HG02840 (cell line): ENCODE measurements around the gene HCN2.
"Not testable (repeated sequence)": the region's sequence is repeated elsewhere in the genome, so short reads cannot be mapped to it uniquely, and the experiment has no call there.

Experiments used
- ATAC-seq: cut with Tn5 transposase; IDR thresholded peaks from one replicate; pipeline ENCODE4 v1.9.1; 2021; ENCODE audit warnings: mild to moderate bottlenecking, moderate library complexity, moderate number of reproducible peaks; ENCODE audit not compliant: unreplicated experiment, low FRiP score

Gene HCN2

DNA sequence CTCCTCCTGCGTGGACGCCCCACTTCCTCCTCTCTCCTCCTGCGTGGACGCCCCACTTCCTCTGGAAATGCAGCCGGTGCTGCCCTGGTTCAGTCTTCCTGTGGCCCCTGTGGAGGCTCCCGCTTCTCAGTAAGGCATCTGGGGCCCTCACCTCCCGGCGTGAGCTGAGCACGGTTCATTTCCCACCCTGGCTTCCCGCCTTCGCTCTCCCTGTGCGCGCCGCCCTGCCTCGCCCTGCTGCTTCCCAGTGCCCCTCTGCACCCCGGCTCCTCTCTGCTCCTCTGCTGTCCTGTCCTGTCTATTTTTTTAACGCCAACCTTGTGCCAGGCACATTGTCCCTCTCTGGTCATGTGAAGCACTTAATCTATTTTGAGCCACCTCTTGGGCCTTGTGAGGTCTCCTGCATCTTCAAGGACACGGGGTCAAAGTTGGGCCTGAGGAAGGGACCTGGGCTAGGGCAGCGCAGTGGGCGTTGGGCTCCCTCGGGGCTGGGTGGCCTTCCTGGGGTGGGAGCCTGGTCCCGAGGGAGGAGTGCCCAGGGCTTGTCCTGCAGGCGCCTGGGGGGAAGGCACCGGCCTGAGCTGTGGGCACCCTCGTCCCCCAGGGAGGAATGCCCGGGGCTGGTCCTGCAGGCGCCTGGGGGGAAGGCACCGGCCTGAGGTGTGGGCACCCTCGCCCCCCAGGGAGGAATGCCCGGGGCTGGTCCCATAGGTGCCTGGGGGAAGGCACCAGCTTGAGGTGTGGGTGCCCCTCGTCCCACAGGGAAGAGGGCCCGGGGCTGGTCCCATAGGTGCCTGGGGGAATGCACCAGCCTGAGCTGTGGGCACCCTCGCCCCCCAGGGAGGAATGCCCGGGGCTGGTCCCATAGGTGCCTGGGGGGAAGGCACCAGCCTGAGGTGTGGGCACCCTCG, 13.0 kb downstream of the HCN2 start:
- no peak for ATAC-seq

DNA sequence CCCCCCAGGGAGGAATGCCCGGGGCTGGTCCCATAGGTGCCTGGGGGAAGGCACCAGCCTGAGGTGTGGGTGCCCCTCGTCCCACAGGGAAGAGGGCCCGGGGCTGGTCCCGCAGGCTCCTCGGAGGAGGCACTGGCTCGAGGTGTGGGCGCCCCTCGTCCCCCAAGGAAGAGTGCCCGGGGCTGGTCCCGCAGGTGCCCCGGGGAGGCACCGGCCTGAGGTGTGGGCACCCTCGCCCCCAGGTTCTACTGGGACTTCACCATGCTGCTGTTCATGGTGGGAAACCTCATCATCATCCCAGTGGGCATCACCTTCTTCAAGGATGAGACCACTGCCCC, 13.6 kb downstream of the HCN2 start:
- ATAC-seq, result not testable (repeated sequence)

DNA sequence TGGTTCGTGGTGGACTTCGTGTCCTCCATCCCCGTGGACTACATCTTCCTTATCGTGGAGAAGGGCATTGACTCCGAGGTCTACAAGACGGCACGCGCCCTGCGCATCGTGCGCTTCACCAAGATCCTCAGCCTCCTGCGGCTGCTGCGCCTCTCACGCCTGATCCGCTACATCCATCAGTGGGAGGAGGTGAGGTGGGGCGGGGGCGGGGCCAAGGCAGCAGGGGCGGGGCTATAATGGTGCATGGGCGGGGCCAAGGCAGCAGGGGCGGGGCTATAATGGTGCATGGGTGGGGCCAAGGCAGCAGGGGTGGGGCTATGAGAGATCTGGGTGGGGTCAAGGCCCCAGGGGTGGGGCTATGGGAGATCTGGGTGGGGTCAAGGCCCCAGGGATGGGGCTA, 14.1 kb downstream of the HCN2 start:
- not testable (repeated sequence) for ATAC-seq

DNA sequence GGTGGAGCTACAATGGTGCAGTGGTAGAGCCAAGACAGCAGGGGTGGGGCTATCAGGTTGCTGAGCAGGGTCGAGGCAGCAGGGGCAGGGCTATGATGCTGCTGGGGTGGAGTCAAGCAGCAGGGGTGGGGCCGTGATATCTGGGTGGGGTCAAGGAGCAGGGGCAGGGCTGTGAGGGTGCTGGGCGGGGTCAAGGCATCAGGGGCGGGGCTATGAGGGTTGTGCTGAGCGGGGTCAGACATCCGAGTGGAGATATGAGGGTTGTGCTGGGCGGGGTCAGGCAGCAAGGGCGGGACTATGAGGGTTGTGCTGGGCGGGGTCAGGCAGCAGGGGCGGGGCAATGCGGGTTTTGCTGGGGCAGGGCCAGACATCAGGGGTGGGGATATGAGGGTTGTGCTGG, 14.7 kb downstream of the HCN2 start:
- no peak for ATAC-seq

DNA sequence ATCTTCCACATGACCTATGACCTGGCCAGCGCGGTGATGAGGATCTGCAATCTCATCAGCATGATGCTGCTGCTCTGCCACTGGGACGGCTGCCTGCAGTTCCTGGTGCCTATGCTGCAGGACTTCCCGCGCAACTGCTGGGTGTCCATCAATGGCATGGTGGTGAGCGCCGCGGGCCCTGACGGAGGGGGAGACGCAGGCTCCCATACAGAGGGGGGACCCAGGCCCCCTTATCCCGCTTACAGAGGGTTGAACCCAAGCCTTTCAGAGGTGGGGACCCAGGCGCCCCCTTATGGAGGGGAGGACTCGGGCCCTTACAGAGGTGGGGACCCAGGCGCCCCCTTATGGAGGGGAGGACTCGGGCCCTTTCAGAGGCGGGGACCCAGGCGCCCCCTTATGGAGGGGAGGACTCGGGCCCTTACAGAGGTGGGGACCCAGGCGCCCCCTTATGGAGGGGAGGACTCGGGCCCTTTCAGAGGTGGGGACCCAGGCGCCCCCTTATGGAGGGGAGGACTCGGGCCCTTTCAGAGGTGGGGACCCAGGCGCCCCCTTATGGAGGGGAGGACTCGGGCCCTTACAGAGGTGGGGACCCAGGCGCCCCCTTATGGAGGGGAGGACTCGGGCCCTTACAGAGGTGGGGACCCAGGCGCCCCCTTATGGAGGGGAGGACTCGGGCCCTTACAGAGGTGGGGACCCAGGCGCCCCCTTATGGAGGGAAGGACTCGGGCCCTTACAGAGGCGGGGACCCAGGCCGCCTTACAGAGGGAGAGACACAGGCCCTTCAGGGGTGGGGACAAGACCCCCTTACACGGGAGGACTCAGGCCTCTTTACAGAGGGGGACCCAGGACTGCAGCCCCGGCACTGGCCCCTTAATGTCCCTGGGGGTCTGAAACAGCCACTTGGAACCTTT, 15.6 kb downstream of the HCN2 start:
- ATAC-seq, result not testable (repeated sequence)

DNA sequence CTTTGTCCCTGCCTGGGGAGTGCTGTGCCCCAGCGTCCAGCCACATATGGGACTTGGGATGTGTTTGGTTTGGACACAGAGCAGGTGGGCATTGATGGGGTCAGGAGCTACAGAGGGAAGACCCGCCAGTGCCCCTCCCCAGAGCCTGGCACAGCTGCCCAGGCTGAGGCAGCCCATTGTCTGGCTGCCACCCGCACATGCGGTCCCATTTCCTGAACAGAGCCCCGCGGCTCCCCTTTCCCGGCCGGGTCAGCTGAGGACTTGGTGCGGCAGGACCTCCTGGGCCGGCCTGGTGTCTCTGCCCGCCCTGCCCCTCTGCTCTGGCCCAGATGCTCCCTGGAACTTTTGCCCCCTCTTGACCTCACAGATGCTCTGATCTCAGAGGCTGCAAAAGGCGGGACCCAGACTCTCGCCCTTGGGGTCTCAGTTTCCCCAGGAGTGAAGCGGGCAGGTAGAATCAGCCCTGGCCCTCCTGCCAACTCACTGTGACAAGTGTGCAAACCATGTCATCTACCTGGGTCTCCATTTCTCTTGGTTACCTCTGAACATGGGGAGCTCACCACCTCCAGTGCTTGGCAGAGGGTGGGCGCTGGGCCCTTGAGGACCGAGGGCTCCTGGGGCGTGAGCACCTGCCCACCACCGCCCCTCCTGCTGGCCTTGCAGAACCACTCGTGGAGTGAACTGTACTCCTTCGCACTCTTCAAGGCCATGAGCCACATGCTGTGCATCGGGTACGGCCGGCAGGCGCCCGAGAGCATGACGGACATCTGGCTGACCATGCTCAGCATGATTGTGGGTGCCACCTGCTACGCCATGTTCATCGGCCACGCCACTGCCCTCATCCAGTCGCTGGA, 17.8 kb downstream of the HCN2 start:
- ATAC-seq, result no peak

DNA sequence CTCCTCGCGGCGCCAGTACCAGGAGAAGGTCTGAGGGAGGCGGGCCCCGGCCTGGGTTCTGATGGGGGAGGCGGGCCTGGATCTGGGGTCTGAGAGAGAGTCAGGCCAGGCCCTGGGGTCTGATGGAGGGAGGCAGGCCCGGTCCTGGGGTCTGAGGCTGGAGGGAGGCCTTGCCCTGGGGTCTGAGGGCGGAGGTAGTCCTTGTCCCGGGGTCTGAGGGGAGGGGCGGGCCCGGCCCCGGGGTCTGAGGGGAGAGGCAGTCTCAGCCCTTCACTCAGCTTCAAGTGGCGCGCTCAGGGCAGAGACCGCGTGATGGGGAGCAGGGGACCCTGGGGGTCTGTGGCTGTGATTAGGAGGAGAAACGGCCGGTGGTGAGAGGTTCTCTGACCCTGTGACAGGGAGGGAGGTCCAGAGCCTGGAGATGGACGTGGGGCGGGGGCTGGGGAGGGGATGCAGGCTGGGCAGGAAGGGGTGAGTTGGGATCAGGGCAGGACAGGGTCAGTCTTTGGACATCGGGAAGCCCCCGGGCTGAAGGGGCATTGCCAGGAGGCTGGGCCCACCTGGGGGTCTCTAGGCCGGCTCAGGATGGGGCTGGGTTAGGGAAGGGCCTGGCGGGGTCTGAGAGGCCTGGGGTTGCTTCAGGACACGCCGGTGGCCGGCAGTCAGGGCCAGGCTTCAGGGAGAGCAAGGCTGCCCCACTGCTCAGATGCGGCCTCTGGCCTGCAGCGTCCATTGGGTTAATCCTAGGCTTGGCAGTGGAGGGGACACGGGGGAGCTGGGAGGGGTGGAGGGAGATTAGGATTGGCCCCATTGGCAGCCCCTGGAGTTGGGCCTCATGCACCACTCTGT, 18.7 kb downstream of the HCN2 start:
- no peak for ATAC-seq

DNA sequence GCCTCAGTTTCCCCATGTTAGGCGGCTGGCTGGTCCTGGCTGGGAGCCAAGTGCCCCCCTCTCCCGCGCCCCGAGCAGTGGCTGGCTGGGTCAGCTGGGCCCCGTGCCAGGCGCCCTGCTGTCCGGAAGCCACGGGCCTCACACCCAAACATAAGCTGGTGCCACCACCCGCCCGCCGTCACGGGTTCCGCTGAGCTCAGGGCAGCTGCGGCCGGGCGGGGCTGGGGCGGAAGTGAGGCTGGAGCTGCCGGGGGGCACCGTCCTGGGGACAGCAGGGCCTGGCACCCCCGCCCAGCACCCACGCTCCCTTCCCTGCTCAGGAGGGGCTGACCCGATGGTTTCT, 19.3 kb downstream of the HCN2 start:
- ATAC-seq, result no peak

DNA sequence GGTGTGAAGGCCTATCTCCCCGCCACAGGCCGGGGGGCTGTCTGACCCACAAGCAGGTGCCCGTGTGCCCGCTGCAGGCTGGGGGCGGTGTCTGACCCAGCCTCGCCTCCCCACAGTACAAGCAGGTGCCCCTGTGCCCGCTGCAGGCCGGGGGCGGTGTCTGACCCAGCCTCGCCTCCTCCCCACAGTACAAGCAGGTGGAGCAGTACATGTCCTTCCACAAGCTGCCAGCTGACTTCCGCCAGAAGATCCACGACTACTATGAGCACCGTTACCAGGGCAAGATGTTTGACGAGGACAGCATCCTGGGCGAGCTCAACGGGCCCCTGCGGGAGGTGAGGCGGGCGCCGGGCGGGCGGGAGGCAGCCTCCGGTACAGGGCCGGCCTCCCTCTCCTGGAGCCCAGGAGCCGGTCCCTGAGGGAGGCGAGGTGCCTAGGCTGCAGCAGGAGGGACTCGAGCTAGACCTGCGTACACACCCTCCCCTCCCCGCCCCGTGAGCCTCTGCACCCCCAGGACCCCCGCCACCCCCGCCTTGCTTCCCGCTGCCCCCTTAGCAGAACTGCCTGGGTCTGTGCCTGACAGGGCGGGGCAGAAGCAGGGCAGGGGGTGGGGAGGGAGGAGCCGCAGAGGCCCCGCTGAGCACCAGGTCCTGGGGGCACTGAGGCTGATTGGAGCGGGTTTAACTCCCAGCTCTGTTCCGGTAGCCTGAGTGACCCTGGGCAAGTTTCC, 20.6 kb downstream of the HCN2 start:
- ATAC-seq, result no peak

DNA sequence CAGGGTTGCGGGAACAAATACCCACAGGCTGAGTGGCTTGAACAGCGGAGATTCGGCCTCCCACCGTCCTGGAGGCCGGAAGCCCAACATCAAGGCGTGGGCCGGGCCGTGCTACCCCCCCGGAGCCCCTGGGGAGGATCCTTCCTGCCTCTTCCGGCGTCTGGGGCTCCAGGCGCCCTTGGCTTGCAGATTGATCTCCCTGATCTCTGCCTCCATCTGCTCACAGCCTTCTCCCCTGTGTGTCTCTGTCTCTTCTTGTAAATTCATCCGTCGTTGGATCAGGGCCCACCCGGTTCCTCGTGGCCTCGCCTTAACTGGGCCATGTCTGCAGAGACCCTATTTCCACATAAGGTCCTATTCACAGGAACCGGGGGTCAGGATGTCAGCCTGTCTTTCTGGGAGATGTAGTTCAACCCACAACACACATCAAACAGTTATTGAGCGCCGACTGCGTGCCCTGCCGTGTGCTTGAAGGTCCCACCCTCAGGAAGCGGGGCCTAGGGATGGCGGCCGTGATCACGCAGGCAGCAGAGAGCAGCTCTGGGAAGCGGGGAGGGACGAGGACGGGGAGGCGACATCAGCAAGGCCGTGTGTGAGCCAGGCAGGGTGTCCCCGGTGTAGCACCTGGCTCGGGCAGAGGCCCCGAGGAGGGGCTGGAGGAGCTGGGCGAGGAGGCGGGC, 21.3 kb downstream of the HCN2 start:
- ATAC-seq, result no peak

DNA sequence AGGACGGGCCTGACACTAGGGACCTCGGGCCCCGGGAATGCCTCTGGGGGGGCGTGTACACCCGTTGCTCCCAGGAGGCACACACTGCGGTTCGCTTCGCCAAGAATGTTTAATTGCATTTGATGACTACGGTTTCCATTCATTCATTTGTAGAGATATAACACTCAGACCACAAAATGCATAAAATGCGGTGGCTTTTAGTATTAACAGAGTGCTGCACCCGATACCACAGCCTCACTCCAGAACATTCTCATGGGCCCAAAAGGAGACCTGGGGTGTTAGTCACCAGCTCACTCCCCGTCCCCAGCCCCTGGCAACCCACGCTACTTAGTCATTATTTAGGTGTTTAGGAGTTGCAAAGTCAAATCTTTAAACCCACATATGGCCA, 21.8 kb downstream of the HCN2 start:
- ATAC-seq, result no peak

DNA sequence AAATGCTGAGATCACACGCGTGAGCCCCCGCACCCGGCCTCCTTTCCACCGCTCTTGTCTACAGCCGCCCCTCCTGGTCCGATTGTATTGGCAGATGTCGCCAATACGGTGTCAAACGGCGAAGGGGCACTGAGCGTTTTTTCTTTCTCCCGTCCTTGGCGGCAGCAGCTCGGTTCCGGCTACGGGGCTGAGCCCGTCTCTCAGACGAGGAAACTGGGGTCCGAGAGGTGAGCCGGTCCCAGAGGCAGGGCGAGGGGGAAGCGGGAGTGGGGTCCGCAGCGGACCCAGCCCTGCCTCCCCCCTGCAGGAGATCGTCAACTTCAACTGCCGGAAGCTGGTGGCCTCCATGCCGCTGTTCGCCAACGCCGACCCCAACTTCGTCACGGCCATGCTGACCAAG, 23.3 kb downstream of the HCN2 start:
- no peak for ATAC-seq

DNA sequence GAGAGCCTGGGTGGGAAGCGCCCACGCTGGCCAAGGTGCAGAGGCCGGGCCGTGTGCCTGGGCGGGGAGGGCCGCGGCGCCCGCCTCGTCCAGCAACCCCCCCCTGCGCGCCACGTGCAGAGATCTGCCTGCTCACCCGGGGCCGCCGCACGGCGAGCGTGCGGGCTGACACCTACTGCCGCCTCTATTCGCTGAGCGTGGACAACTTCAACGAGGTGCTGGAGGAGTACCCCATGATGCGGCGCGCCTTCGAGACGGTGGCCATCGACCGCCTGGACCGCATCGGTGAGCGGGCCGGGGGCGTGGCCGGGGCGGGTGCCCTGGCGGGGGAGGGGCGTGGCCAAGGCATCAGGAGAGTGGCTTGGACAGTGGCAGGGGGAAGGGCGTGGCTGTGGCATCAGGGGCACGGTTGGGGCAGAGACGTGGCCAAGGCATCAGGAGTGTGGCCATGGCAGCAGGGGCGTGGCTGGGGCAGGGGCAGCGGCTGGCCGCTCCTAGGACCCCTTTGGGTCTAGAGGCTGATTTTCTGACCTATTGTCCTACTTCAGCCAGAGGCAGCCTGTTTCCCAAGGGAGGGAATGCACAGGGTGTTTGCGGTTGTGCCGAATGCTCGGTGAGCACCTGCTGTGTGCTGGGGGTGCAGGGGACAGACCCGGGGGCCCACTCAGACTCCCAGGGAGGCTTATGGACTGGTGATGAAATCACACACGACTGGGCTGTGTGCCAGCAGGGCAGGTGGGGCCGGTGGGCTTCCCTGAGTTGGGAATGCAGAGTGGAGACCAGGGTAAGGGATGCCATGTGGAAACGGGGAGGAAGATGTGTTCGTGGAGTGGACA, 24.3 kb downstream of the HCN2 start:
- ATAC-seq, result no peak

DNA sequence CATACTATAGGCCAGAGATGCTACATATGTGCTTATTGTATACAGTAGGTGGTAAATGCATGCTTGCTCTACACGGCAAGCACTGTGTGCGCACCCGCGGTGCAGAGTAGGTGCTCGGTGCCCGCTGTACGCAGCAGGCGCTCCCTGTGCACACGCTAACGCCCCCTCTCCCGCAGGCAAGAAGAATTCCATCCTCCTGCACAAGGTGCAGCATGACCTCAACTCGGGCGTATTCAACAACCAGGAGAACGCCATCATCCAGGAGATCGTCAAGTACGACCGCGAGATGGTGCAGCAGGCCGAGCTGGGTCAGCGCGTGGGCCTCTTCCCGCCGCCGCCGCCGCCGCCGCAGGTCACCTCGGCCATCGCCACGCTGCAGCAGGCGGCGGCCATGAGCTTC, 25.9 kb downstream of the HCN2 start:
- no peak for ATAC-seq

DNA sequence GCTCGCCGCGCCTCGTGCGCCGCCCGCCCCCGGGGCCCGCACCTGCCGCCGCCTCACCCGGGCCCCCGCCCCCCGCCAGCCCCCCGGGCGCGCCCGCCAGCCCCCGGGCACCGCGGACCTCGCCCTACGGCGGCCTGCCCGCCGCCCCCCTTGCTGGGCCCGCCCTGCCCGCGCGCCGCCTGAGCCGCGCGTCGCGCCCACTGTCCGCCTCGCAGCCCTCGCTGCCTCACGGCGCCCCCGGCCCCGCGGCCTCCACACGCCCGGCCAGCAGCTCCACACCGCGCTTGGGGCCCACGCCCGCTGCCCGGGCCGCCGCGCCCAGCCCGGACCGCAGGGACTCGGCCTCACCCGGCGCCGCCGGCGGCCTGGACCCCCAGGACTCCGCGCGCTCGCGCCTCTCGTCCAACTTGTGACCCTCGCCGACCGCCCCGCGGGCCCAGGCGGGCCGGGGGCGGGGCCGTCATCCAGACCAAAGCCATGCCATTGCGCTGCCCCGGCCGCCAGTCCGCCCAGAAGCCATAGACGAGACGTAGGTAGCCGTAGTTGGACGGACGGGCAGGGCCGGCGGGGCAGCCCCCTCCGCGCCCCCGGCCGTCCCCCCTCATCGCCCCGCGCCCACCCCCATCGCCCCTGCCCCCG, 26.5 kb downstream of the HCN2 start:
- ATAC-seq, result no peak

DNA sequence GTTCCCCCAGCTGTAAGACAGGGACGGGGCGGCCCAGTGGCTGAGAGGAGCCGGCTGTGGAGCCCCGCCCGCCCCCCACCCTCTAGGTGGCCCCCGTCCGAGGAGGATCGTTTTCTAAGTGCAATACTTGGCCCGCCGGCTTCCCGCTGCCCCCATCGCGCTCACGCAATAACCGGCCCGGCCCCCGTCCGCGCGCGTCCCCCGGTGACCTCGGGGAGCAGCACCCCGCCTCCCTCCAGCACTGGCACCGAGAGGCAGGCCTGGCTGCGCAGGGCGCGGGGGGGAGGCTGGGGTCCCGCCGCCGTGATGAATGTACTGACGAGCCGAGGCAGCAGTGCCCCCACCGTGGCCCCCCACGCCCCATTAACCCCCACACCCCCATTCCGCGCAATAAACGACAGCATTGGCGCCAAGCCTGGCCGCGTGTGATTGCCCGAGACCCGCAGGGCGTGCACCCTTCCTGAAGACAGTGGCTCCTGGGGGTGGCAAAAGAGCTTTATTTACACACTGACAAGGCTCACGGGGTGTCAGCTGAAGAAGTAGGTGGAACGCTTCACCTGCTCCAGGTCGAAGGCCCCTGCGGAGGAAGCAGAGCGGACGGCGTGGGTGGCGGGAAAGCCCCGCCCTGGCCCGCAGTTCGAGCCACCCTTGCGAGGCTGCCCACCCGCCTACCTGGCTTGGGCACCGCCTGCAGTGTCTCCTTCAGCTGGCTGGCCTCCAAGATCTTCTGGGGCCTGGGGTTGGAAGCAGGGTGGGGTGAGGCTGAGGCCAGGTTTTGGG, 27.3 kb downstream of the HCN2 start:
- ATAC-seq, result no peak
